NCI-H1105 treated with DMSO at 0.1 percent for 48 hours (cell line): ENCODE data around the gene EHMT1.

Source experiments
- DNase-seq: peaks from one replicate; lab custom pipeline; 2025; lab: John Stamatoyannopoulos, UW

EHMT1 gene

GRCh38 chr9:137674307-137674975 lies 55.6 kb downstream of the EHMT1 start:
- no peak for DNase-seq

- no peak for DNase-seq
Measured at GRCh38 chr9:137674976-137675320, 56.1 kb downstream of the EHMT1 start.

GRCh38 chr9:137676998-137677397 lies 58.2 kb downstream of the EHMT1 start:
- DNase-seq: no peak

GRCh38 chr9:137678202-137678601 lies 59.4 kb downstream of the EHMT1 start:
- no peak for DNase-seq

- no peak for DNase-seq
Measured at GRCh38 chr9:137679249-137679648, 60.4 kb downstream of the EHMT1 start.

- no peak for DNase-seq
Measured at GRCh38 chr9:137679695-137680305, 61.0 kb downstream of the EHMT1 start.

- no peak for DNase-seq
Measured at GRCh38 chr9:137680444-137681358, 61.9 kb downstream of the EHMT1 start.

- no peak for DNase-seq
Measured at GRCh38 chr9:137682428-137683105, 63.8 kb downstream of the EHMT1 start.

GRCh38 chr9:137683262-137683864 lies 64.6 kb downstream of the EHMT1 start:
- DNase-seq: no peak

- DNase-seq: no peak
Measured at GRCh38 chr9:137685035-137685740, 66.4 kb downstream of the EHMT1 start.

GRCh38 chr9:137685741-137686420 lies 67.1 kb downstream of the EHMT1 start:
- no peak for DNase-seq

GRCh38 chr9:137688261-137688660 lies 69.5 kb downstream of the EHMT1 start:
- no peak for DNase-seq

- DNase-seq: no peak
Measured at GRCh38 chr9:137688725-137689124, 69.9 kb downstream of the EHMT1 start.

- no peak for DNase-seq
Measured at GRCh38 chr9:137689745-137690529, 71.1 kb downstream of the EHMT1 start.

- no peak for DNase-seq
Measured at GRCh38 chr9:137690930-137691645, 72.3 kb downstream of the EHMT1 start.

- no peak for DNase-seq
Measured at GRCh38 chr9:137691646-137692351, 73.0 kb downstream of the EHMT1 start.

- DNase-seq: no peak
Measured at GRCh38 chr9:137694236-137694959, 75.6 kb downstream of the EHMT1 start.
